GM12874 (cell line): ENCODE results near the gene ZNF813.

Experiments used
- CTCF ChIP-seq: IDR thresholded peaks from 2 replicates; pipeline ENCODE4 v1.5.1; 2011; ENCODE audit warnings: low read depth, mild to moderate bottlenecking, control low read depth, low read length, moderate library complexity; ENCODE audit not compliant: insufficient read depth

ZNF813 gene

GRCh38 chr19:53462861-53463260 lies 4.7 kb upstream of the ZNF813 start:
- no peak for TF ChIP-seq CTCF

- no peak for TF ChIP-seq CTCF
Measured at GRCh38 chr19:53463263-53463662, 4.3 kb upstream of the ZNF813 start.

- no peak for TF ChIP-seq CTCF
Measured at GRCh38 chr19:53466726-53467484, 628 bp upstream of the ZNF813 start.

GRCh38 chr19:53471916-53472315 lies 4.4 kb downstream of the ZNF813 start:
- TF ChIP-seq CTCF, result no peak

GRCh38 chr19:53485046-53486004 lies 17.8 kb downstream of the ZNF813 start:
- no peak for TF ChIP-seq CTCF

GRCh38 chr19:53492153-53492552 lies 24.6 kb downstream of the ZNF813 start:
- no peak for TF ChIP-seq CTCF

- TF ChIP-seq CTCF, result no peak
Measured at GRCh38 chr19:53504885-53505284, 37.4 kb downstream of the ZNF813 start.
